Measurements from ENCODE around the gene EHBP1. TPM values are rescaled to one million over a fixed set of nuclear protein-coding genes. Genes with fewer than 3 reads are reported as not detected.
"Not testable (repeated sequence)": the region's sequence is repeated elsewhere in the genome, so short reads cannot be mapped to it uniquely, and the experiment has no call there.

The EHBP1 gene
- total and polyA plus RNA-seq, 11 donors, result 5.2 to 34.2 (median 18.1) TPM

DNA sequence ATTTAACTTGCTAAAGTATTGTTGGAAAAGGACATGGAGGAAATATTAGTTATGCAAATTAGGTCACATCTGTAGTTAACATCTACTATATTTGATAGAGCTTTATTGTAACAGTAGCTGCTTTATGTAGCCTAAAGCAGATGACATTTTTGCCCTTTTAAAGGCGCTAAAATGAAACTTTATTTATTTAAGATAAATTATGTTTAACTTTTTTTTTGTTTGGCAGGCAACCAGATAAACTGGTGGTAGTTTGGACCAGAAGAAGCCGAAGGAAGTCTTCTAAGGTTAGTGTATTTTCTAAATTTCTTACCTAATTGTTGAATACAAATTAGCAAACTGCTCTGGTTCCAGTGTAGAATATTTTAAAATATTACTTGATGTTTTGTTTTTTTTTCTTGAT, 41.7 kb downstream of the EHBP1 start:
- no peak for DNase-seq
- ATAC-seq, result no peak
- 62 to 81% (median 77%) methylated on average over 2 of the region's 2 CpGs for WGBS, 4 donors
- H3K4me1 ChIP-seq, result peaks cover 0 to 8% (median 0%) of the 10 kb centered on the region in 12 donors
- intact Hi-C loops (cut with DNase I), result no loop called here
- no peak overlapping the region for H3K27ac ChIP-seq
- peaks cover 0 to 6% (median 0%) of the 10 kb centered on the region in 12 donors for H3K9me3 ChIP-seq
- no peak overlapping the region for H3K4me3 ChIP-seq
- peaks cover 0 to 2% (median 0%) of the 10 kb centered on the region in 9 donors for H3K36me3 ChIP-seq
- TF ChIP-seq CTCF (IDR thresholded peaks at IDR 0.05), result no peak
- TF ChIP-seq POLR2A (IDR thresholded peaks at IDR 0.05), result no peak
- no peaks in the 10 kb centered on the region for H3K27me3 ChIP-seq

DNA sequence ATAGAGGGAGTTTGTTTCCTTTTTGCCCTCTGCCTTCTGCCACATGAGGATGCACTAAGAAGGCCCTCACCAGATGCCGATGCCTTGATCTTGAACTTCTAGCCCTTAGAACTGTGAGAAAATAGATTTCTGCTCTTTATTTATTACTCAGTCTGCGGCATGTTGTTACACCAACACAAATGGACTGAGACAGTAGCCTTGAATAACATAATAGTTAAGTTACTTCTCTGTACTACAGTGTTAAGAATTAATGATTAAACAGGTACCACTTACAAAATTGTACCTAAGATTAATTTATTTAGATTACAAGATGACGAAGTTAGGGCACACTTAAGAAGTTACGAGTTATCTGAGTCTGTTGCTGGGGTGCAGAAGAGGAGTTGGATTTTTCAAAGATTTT, 42.4 kb downstream of the EHBP1 start:
- Histone ChIP-seq H3K27me3 (no peaks in the 10 kb centered on the region), H3K9me3 (peaks cover 0 to 6% (median 0%) of the 10 kb centered on the region in 12 donors), H3K27ac (no peak overlapping the region), H3K4me3 (no peak overlapping the region), H3K36me3 (peaks cover 0 to 2% (median 0%) of the 10 kb centered on the region in 9 donors), H3K4me1 (peaks cover 0 to 8% (median 0%) of the 10 kb centered on the region in 12 donors)
- intact Hi-C loops (cut with DNase I), result no loop called here
- TF ChIP-seq CTCF (IDR thresholded peaks at IDR 0.05) (no peak), POLR2A (IDR thresholded peaks at IDR 0.05) (no peak)
- DNase-seq, result no peak
- no peak for ATAC-seq
- 95 to 99% (median 98%) methylated on average over 4 of the region's 4 CpGs for WGBS, 4 donors

GRCh38 chr2:62749111-62749510, 43.6 kb downstream of the EHBP1 start:
- intact Hi-C loops (cut with DNase I); H3K27ac ChIP-seq; H3K27me3 ChIP-seq; H3K36me3 ChIP-seq; ATAC-seq; DNase-seq; H3K4me3 ChIP-seq; H3K4me1 ChIP-seq: not testable (repeated sequence)
- H3K9me3 ChIP-seq, result peaks cover 0 to 10% (median 0%) of the 10 kb centered on the region in 12 donors
- WGBS, 4 donors, result 89 to 100% (median 98%) methylated on average over 1 of the region's 1 CpG

- no peaks in the 10 kb centered on the region for H3K36me3 ChIP-seq
- H3K4me1 ChIP-seq, result no peaks in the 10 kb centered on the region
- H3K27ac ChIP-seq, result no peak overlapping the region
- DNase-seq (no peak), ATAC-seq (no peak)
- peaks cover 0 to 12% (median 0%) of the 10 kb centered on the region in 12 donors for H3K9me3 ChIP-seq
- no peaks in the 10 kb centered on the region for H3K27me3 ChIP-seq
- H3K4me3 ChIP-seq, result no peak overlapping the region
- 92 to 99% (median 94%) methylated on average over 3 of the region's 3 CpGs for WGBS, 4 donors
- no peak for TF ChIP-seq CTCF (IDR thresholded peaks at IDR 0.05)
- TF ChIP-seq POLR2A (IDR thresholded peaks at IDR 0.05), result no peak
- intact Hi-C loops (cut with DNase I), result no loop called here
These were observed 51.5 kb downstream of the EHBP1 start for GRCh38 chr2:62757029-62757428.

DNA sequence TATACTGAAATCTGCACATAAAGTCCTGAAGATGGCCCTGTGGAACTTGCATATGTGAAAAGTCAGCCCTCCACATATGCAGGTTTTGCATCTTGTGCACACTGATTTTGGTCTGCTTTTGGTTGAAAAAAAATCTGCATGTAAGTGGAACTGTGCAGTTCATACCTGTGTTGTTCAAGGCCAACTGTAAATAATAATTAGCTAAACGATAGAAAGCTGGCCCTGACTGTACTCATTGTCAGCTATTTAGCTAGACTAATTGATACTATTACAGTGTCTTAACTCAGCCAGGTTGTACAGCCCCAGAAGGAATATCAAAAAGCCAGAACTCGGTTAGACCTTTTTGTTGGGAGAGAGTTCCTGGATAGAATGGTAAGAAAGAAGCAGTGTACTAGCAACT, 54.5 kb downstream of the EHBP1 start:
- intact Hi-C loops (cut with DNase I), result loop anchor here in 1 of 10 donors (10.0 kb wide), 1 partner anchor 45 kb away; no protein-coding TSS in a partner anchor
- no peaks in the 10 kb centered on the region for H3K27me3 ChIP-seq
- 93 to 99% (median 96%) methylated on average over 2 of the region's 2 CpGs for WGBS, 4 donors
- no peaks in the 10 kb centered on the region for H3K4me1 ChIP-seq
- peaks cover 0 to 3% (median 0%) of the 10 kb centered on the region in 12 donors for H3K9me3 ChIP-seq
- H3K4me3 ChIP-seq, result no peak overlapping the region
- no peak for ATAC-seq
- no peak overlapping the region for H3K27ac ChIP-seq
- no peak for DNase-seq
- TF ChIP-seq CTCF (IDR thresholded peaks at IDR 0.05), result no peak
- no peak for TF ChIP-seq POLR2A (IDR thresholded peaks at IDR 0.05)
- no peaks in the 10 kb centered on the region for H3K36me3 ChIP-seq
